BLaER1 treated with 17β-estradiol and CSF1 and Interleukin-3, amounts not matched to agents 10 nM and 100 nM (cell line): ENCODE results near the gene SLC35E1.

ENCODE experiments used
- H3K27ac ChIP-seq, 11 experiments: shearing (Covaris generic); formaldehyde crosslinking; 2 replicates each; pipeline ENCODE4 v1.8.1; 2022
- H3K27me3 ChIP-seq, 11 experiments: shearing (Covaris generic); formaldehyde crosslinking; 2 replicates each; pipeline ENCODE4 v1.8.1; 2022
- H3K36me3 ChIP-seq, 11 experiments: shearing (Covaris generic); formaldehyde crosslinking; 2 replicates each; pipeline ENCODE4 v1.8.1; 2022
- H3K4me1 ChIP-seq, 10 experiments: shearing (Covaris generic); formaldehyde crosslinking; 2 replicates each; pipeline ENCODE4 v1.8.1; 2022
- H3K4me2 ChIP-seq, 11 experiments: shearing (Covaris generic); formaldehyde crosslinking; 2 replicates each; pipeline ENCODE4 v1.8.1; 2022
- H3K4me3 ChIP-seq, 10 experiments: shearing (Covaris generic); formaldehyde crosslinking; 2 replicates each; pipeline ENCODE4 v1.8.1; 2022
- H3K9ac ChIP-seq, 11 experiments: shearing (Covaris generic); formaldehyde crosslinking; 2 replicates each; pipeline ENCODE4 v1.8.1; 2022
- H3K9me3 ChIP-seq, 11 experiments: shearing (Covaris generic); formaldehyde crosslinking; replicated peaks in 1 of 11; 2 replicates each; pipeline ENCODE4 v1.8.1; 2022
- H4K20me1 ChIP-seq, 11 experiments: shearing (Covaris generic); formaldehyde crosslinking; 2 replicates each; pipeline ENCODE4 v1.8.1; 2022
- Cebpa-rat ChIP-seq, 11 experiments: shearing (Covaris generic); IDR thresholded peaks; 2 replicates each; pipeline ENCODE4 v1.8.1; 2022

Gene SLC35E1

GRCh38 chr19:16572332-16573211, at the start of gene SLC35E1:
Gene SLC35E1 (minus strand): TSS chr19:16572415. CDS start chr19:16572364, 51 bp downstream.
- H3K36me3 ChIP-seq = peaks cover 59 to 75% (median 71%) of the 10 kb centered on the region in 11 experiments
- peak within 1 kb of the TSS; percentile 81 to 99 (median 94) for H3K4me3 ChIP-seq
- no peaks in the 10 kb centered on the region for H3K27me3 ChIP-seq
- H3K27ac ChIP-seq = peak within 1 kb of the TSS; percentile 79 to 91 (median 88)
- H4K20me1 ChIP-seq = peaks cover 38 to 91% (median 69%) of the 10 kb centered on the region in 11 experiments; a peak in 21 of 22 replicates
- peaks cover 0 to under 1% (median 0%) of the 10 kb centered on the region in 11 experiments; a peak in 2 of 22 replicates for H3K9me3 ChIP-seq
- peak within 1 kb of the TSS; percentile 96 to 100 (median 99) for H3K4me2 ChIP-seq
- no peak for TF ChIP-seq Cebpa-rat (IDR thresholded peaks at IDR 0.05)
- peak within 1 kb of the TSS; percentile 86 to 95 (median 90) for H3K9ac ChIP-seq
- peaks cover 34 to 46% (median 41%) of the 10 kb centered on the region in 10 experiments for H3K4me1 ChIP-seq

GRCh38 chr19:16621165-16621800, 49.1 kb upstream of the SLC35E1 start:
- Histone ChIP-seq H3K4me2 (no peak overlapping the region), H4K20me1 (peaks cover 100% of the 10 kb centered on the region in 11 experiments), H3K27ac (no peak overlapping the region), H3K4me1 (peaks cover 46 to 59% (median 54%) of the 10 kb centered on the region in 10 experiments), H3K36me3 (peaks cover 26 to 70% (median 45%) of the 10 kb centered on the region in 11 experiments), H3K27me3 (no peaks in the 10 kb centered on the region), H3K4me3 (no peak overlapping the region), H3K9ac (peak overlapping the region in 3 of 11 experiments; percentile 1 to 12 (median 9); a peak in 3 of 22 replicates), H3K9me3 (no peaks in the 10 kb centered on the region)
- TF ChIP-seq Cebpa-rat (IDR thresholded peaks at IDR 0.05) = no peak

GRCh38 chr19:16620584-16620983, 48.4 kb upstream of the SLC35E1 start:
- no peak overlapping the region for H3K27ac ChIP-seq
- TF ChIP-seq Cebpa-rat (IDR thresholded peaks at IDR 0.05) = no peak
- H3K4me3 ChIP-seq = no peak overlapping the region
- H3K36me3 ChIP-seq = peaks cover 26 to 63% (median 40%) of the 10 kb centered on the region in 11 experiments
- H3K9ac ChIP-seq = peak overlapping the region in 1 of 11 experiments; percentile 41; a peak in 1 of 22 replicates
- H3K27me3 ChIP-seq = no peaks in the 10 kb centered on the region
- peaks cover 100% of the 10 kb centered on the region in 11 experiments for H4K20me1 ChIP-seq
- peak overlapping the region in 7 of 11 experiments; percentile 28 to 83 (median 52); a peak in 5 of 22 replicates for H3K4me2 ChIP-seq
- H3K9me3 ChIP-seq = no peaks in the 10 kb centered on the region
- peaks cover 46 to 59% (median 54%) of the 10 kb centered on the region in 10 experiments for H3K4me1 ChIP-seq

GRCh38 chr19:16620018-16620417, 47.8 kb upstream of the SLC35E1 start:
- H3K9ac ChIP-seq = peak overlapping the region in 2 of 11 experiments; percentile 18 to 41; a peak in 2 of 22 replicates
- H3K4me3 ChIP-seq = no peak overlapping the region
- H3K36me3 ChIP-seq = peaks cover 20 to 57% (median 35%) of the 10 kb centered on the region in 11 experiments
- H3K9me3 ChIP-seq = no peaks in the 10 kb centered on the region
- H3K4me2 ChIP-seq = peak overlapping the region; percentile 4 to 83 (median 52); a peak in 17 of 22 replicates
- H3K27me3 ChIP-seq = no peaks in the 10 kb centered on the region
- no peak overlapping the region for H3K27ac ChIP-seq
- peaks cover 48 to 60% (median 57%) of the 10 kb centered on the region in 10 experiments for H3K4me1 ChIP-seq
- peaks cover 100% of the 10 kb centered on the region in 11 experiments for H4K20me1 ChIP-seq
- no peak for TF ChIP-seq Cebpa-rat (IDR thresholded peaks at IDR 0.05)

GRCh38 chr19:16619457-16619856, 47.2 kb upstream of the SLC35E1 start:
- Histone ChIP-seq H3K9ac (0 out of 22 replicates have a peak overlapping the region, but pooled peaks of 1 of the 11 experiments have one; percentile 41), H3K27me3 (no peaks in the 10 kb centered on the region), H4K20me1 (peaks cover 100% of the 10 kb centered on the region in 11 experiments), H3K9me3 (no peaks in the 10 kb centered on the region), H3K27ac (no peak overlapping the region), H3K4me1 (peaks cover 54 to 66% (median 62%) of the 10 kb centered on the region in 10 experiments), H3K4me3 (no peak overlapping the region), H3K4me2 (peak overlapping the region in 10 of 11 experiments; percentile 4 to 83 (median 53); a peak in 17 of 22 replicates), H3K36me3 (peaks cover 15 to 51% (median 29%) of the 10 kb centered on the region in 11 experiments)
- TF ChIP-seq Cebpa-rat (IDR thresholded peaks at IDR 0.05) = no peak

- H3K4me2 ChIP-seq = peak overlapping the region in 9 of 11 experiments; percentile 12 to 83 (median 54); a peak in 16 of 22 replicates
- no peaks in the 10 kb centered on the region for H3K27me3 ChIP-seq
- H3K9ac ChIP-seq = no peak overlapping the region
These were observed 46.0 kb upstream of the SLC35E1 start for GRCh38 chr19:16618248-16618647.

GRCh38 chr19:16615808-16616207, 43.6 kb upstream of the SLC35E1 start:
- peaks cover 85 to 100% (median 98%) of the 10 kb centered on the region in 10 experiments for H3K4me1 ChIP-seq
- H3K4me2 ChIP-seq = peak overlapping the region in 10 of 11 experiments; percentile 7 to 86 (median 78); a peak in 19 of 22 replicates

More at GRCh38 chr19:16618248-16618647, 46.0 kb upstream of the SLC35E1 start:
- H3K9me3 ChIP-seq = no peaks in the 10 kb centered on the region
- H3K36me3 ChIP-seq = peaks cover 2 to 39% (median 21%) of the 10 kb centered on the region in 11 experiments; a peak in 19 of 22 replicates
- H3K4me3 ChIP-seq = no peak overlapping the region
- no peak for TF ChIP-seq Cebpa-rat (IDR thresholded peaks at IDR 0.05)
- H3K27ac ChIP-seq = 0 out of 22 replicates have a peak overlapping the region, but pooled peaks of 1 of the 11 experiments have one; percentile 24
- H3K4me1 ChIP-seq = peaks cover 66 to 78% (median 74%) of the 10 kb centered on the region in 10 experiments
- H4K20me1 ChIP-seq = peaks cover 100% of the 10 kb centered on the region in 11 experiments

GRCh38 chr19:16614941-16615340, 42.7 kb upstream of the SLC35E1 start:
- peaks cover 79 to 100% (median 99%) of the 10 kb centered on the region in 10 experiments for H3K4me1 ChIP-seq
- no peak overlapping the region for H3K4me3 ChIP-seq
- H4K20me1 ChIP-seq = peaks cover 100% of the 10 kb centered on the region in 11 experiments
- H3K36me3 ChIP-seq = peaks cover 0 to 16% (median 2%) of the 10 kb centered on the region in 11 experiments; a peak in 7 of 22 replicates
- H3K9me3 ChIP-seq = no peaks in the 10 kb centered on the region
- H3K9ac ChIP-seq = peak overlapping the region in 2 of 11 experiments; percentile 4 to 15; a peak in 1 of 22 replicates
- no peak for TF ChIP-seq Cebpa-rat (IDR thresholded peaks at IDR 0.05)
- peak overlapping the region; percentile 25 to 86 (median 79) for H3K4me2 ChIP-seq
- peak overlapping the region in 4 of 11 experiments; percentile 8 to 25 (median 14); a peak in 5 of 22 replicates for H3K27ac ChIP-seq
- H3K27me3 ChIP-seq = no peaks in the 10 kb centered on the region

More at GRCh38 chr19:16615808-16616207, 43.6 kb upstream of the SLC35E1 start:
- TF ChIP-seq Cebpa-rat (IDR thresholded peaks at IDR 0.05) = no peak
- Histone ChIP-seq H3K27me3 (no peaks in the 10 kb centered on the region), H3K4me3 (no peak overlapping the region), H3K9ac (no peak overlapping the region), H3K27ac (no peak overlapping the region), H3K36me3 (peaks cover 0 to 23% (median 9%) of the 10 kb centered on the region in 11 experiments; a peak in 9 of 22 replicates), H3K9me3 (no peaks in the 10 kb centered on the region), H4K20me1 (peaks cover 100% of the 10 kb centered on the region in 11 experiments)
